ENCODE measurements around the gene LPAR2.

The LPAR2 gene

DNA sequence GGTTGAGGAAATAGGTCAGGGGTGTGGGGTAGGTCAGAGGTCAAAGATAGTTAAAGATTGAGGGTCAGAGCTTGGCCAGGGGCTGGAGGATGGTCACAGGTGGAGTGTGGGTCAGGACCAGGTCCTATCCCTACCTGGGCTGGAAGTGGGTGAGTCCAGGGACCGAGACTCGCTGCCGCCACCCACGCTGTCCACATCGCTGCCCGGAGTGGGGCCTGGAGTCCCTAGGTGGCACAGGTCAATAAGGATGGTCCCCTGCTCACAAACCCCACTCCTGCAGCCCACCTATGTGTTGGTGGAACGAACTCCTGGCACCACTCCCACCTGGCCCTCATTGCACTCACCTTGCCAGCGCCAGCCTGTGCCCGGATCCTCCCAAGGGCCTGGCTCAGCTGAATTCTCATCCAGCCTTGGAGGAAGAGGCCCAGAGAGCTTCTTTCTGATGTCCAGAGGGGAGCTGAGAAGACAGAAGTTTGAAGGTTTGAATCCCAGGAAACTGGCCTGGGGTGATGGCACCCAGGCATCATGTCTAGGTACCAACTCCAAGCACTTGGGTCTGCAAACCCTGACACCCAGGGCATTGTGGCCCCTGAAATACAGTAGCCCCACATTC lies 8.7 kb upstream of the LPAR2 start:
- TF ChIP-seq, protein P1, sequence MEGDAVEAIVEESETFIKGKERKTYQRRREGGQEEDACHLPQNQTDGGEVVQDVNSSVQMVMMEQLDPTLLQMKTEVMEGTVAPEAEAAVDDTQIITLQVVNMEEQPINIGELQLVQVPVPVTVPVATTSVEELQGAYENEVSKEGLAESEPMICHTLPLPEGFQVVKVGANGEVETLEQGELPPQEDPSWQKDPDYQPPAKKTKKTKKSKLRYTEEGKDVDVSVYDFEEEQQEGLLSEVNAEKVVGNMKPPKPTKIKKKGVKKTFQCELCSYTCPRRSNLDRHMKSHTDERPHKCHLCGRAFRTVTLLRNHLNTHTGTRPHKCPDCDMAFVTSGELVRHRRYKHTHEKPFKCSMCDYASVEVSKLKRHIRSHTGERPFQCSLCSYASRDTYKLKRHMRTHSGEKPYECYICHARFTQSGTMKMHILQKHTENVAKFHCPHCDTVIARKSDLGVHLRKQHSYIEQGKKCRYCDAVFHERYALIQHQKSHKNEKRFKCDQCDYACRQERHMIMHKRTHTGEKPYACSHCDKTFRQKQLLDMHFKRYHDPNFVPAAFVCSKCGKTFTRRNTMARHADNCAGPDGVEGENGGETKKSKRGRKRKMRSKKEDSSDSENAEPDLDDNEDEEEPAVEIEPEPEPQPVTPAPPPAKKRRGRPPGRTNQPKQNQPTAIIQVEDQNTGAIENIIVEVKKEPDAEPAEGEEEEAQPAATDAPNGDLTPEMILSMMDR (IDR thresholded peaks at IDR 0.05; ENCODE audit: poor library complexity, severe bottlenecking) = no peak
- H3K27ac ChIP-seq (ENCODE audit: poor library complexity, severe bottlenecking) = no peak overlapping the region
- DNase-seq (ENCODE audit: low spot score) (no peak), ATAC-seq (ENCODE audit: low read depth) (no peak; the same call in 2 of the 3 replicates)
- peaks cover 9% of the 10 kb centered on the region for H3K36me3 ChIP-seq (ENCODE audit: low read depth)
- no peaks in the 10 kb centered on the region for H3K9me3 ChIP-seq (ENCODE audit: severe bottlenecking)
- no peaks in the 10 kb centered on the region for H3K27me3 ChIP-seq (ENCODE audit: insufficient read depth, poor library complexity, severe bottlenecking)
- H3K4me1 ChIP-seq (ENCODE audit: insufficient read depth, poor library complexity, severe bottlenecking) = no peaks in the 10 kb centered on the region
- H3K4me3 ChIP-seq (ENCODE audit: severe bottlenecking) = no peak overlapping the region

DNA sequence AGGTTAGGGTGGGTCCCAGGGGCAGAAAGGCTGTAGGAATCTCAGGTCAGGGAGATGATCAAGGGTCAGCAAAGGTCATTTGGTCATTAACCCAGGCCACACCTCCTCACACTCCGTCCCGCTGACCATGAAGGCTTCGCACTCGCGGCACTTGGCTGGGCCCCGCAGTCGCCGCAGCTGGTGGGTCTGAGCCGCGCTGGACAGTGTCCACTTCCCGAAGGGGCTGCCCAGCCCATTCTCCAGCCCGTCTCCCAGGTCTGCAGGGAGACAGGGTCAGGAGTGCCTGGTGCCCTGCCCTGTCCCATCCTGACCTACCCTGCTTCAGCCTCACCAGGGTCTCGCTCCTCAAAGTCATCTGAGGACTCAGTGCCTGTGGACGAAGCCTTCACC lies 7.3 kb upstream of the LPAR2 start:
- no peaks in the 10 kb centered on the region for H3K27me3 ChIP-seq (ENCODE audit: insufficient read depth, poor library complexity, severe bottlenecking)
- ATAC-seq (ENCODE audit: low read depth) (no peak), DNase-seq (ENCODE audit: low spot score) (no peak)
- no peaks in the 10 kb centered on the region for H3K9me3 ChIP-seq (ENCODE audit: severe bottlenecking)
- TF ChIP-seq, protein P1 (IDR thresholded peaks at IDR 0.05; ENCODE audit: poor library complexity, severe bottlenecking) = no peak
- no peaks in the 10 kb centered on the region for H3K4me1 ChIP-seq (ENCODE audit: insufficient read depth, poor library complexity, severe bottlenecking)
- no peak overlapping the region for H3K4me3 ChIP-seq (ENCODE audit: severe bottlenecking)
- no peak overlapping the region for H3K27ac ChIP-seq (ENCODE audit: poor library complexity, severe bottlenecking)
- peaks cover 9% of the 10 kb centered on the region for H3K36me3 ChIP-seq (ENCODE audit: low read depth)

DNA sequence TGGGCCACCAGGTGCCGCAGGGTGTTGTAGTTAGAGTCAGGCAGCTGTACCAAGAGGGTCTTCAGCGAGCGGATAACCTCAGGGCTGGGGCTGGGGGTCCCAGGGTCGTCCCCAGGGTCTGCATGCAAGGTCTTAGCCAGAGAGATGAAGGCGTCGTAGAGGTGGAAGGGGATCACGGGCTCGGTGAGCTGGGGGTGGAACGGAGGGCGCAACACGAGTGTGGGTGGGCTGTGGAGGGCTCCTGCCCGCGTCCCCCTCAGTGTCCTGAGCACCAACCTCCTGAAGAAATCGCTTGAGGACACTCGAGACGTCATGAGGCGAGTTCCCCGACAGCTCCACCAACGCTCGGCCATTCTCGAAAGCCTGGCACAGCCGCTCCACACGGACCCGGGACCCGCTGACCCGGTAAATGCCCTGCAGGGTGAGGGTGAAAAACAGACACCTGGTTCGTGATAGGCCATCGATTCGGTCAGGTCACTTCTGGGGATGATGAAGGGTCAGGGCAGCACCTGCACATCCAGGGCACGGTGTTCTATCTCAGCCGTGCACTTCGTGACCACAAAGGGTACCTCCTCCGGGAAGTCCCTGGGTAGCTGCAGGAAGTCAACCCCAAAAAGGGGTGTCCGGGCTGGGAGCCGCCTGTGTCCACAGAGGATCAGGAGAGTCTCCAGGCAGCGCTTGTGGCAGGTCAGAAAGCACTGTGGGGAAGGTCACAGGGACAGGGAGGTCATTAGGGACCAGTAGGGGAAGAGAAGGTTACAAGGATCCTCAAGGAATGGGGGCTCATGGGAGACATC lies 6.7 kb upstream of the LPAR2 start:
- TF ChIP-seq, protein P1 (IDR thresholded peaks at IDR 0.05; ENCODE audit: poor library complexity, severe bottlenecking) = no peak
- Histone ChIP-seq H3K27me3 (ENCODE audit: insufficient read depth, poor library complexity, severe bottlenecking) (no peaks in the 10 kb centered on the region), H3K27ac (ENCODE audit: poor library complexity, severe bottlenecking) (no peak overlapping the region), H3K36me3 (ENCODE audit: low read depth) (peaks cover 9% of the 10 kb centered on the region), H3K9me3 (ENCODE audit: severe bottlenecking) (no peaks in the 10 kb centered on the region), H3K4me3 (ENCODE audit: severe bottlenecking) (no peak overlapping the region), H3K4me1 (ENCODE audit: insufficient read depth, poor library complexity, severe bottlenecking) (no peaks in the 10 kb centered on the region)
- ATAC-seq (ENCODE audit: low read depth) (no peak), DNase-seq (ENCODE audit: low spot score) (no peak)

DNA sequence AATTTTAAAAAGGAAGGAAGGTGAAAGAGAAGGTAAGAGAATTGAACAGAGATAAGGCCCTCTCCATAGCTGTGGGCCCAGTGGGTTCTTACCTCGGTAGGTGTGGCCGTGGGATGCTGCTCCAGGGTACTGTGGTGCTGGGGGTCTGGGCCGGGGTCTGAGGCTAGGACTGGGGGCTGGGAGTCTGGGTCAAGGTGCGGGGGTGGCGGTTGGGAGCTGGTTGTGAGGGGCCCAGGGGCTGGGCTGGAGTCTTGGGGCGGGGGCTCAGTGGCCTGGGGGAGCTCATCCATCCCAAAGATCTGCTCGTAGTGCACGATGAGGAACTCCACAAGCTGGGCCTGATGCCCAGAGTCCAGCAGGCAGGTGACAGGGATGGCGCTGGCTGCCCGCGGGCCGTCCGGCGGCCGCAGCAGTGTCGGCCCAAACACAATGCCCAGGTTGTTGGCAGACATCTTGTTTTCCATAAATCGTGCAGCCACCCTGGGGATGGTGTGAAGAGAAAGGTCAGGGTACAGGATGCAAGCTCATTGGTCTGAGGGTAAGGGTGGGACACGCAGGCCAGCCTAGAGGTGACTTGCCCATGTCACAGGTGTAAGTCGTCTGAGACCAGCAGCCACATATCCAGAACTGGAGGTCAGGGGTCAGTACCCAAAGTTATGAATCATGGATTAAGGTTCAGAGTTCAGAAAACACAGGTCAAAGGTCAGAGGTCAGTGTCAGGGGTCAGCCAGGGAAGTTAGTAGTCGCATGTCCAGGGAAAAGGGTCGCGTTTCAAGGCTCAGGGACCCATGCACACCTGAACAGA lies 5.9 kb upstream of the LPAR2 start:
- H3K36me3 ChIP-seq (ENCODE audit: low read depth) = peaks cover 9% of the 10 kb centered on the region

More for the DNA sequence above, 5.9 kb upstream of the LPAR2 start:
- Histone ChIP-seq H3K4me3 (ENCODE audit: severe bottlenecking) (no peak overlapping the region), H3K9me3 (ENCODE audit: severe bottlenecking) (no peaks in the 10 kb centered on the region), H3K27me3 (ENCODE audit: insufficient read depth, poor library complexity, severe bottlenecking) (no peaks in the 10 kb centered on the region), H3K27ac (ENCODE audit: poor library complexity, severe bottlenecking) (no peak overlapping the region), H3K4me1 (ENCODE audit: insufficient read depth, poor library complexity, severe bottlenecking) (no peaks in the 10 kb centered on the region)
- TF ChIP-seq, protein P1 (IDR thresholded peaks at IDR 0.05; ENCODE audit: poor library complexity, severe bottlenecking) = no peak
- DNase-seq (ENCODE audit: low spot score) = no peak
- ATAC-seq (ENCODE audit: low read depth) = no peak
